ENCODE results near the gene YIPF5. TPM values are rescaled to one million over a fixed set of nuclear protein-coding genes. Genes with fewer than 3 reads are reported as not detected.

YIPF5 gene
- total RNA-seq, 6 experiments from 2014 or later, result 147 to 170 (median 166) TPM

DNA sequence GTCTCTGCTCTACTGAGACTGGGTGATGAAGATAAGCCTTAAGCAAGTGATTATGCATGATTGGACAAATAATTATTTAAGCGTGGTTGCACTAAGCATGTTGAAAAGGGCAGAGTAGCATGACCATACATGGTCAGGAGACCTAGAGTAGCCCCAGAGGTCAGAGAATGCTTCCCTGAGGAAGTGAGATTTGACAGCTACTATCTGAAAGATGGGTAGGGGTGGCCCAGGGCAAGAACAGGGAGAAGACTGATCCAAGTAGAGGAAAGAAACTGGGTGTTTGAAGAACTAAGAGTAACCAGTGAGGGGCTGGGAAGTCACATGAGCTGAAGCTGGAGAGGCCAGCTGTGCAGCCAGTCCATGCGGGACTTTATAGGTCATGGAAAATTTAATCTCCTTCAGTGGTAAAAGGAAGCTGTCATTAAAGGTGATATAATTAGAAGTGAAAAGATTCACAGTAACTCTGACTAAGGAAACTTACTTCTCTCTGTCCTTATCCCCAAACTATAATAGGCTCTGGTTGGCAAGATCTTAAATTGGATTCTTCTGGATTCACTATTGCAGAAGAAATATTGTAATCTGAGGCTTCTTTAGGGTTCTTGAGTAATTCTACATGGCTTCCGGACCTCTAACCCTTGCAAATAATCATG, 35.2 kb downstream of the YIPF5 start:
- no peak for DNase-seq
- Mint-ChIP-seq H3K4me1 (ENCODE audit: low read depth) (peaks cover 42% of the 10 kb centered on the region), H3K27me3 (ENCODE audit: insufficient read depth) (no peaks in the 10 kb centered on the region), H3K27ac (no peak overlapping the region), H3K4me3 (no peak overlapping the region), H3K9me3 (no peaks in the 10 kb centered on the region), H3K36me3 (ENCODE audit: low read depth) (no peaks in the 10 kb centered on the region)
- TF ChIP-seq, protein P1, sequence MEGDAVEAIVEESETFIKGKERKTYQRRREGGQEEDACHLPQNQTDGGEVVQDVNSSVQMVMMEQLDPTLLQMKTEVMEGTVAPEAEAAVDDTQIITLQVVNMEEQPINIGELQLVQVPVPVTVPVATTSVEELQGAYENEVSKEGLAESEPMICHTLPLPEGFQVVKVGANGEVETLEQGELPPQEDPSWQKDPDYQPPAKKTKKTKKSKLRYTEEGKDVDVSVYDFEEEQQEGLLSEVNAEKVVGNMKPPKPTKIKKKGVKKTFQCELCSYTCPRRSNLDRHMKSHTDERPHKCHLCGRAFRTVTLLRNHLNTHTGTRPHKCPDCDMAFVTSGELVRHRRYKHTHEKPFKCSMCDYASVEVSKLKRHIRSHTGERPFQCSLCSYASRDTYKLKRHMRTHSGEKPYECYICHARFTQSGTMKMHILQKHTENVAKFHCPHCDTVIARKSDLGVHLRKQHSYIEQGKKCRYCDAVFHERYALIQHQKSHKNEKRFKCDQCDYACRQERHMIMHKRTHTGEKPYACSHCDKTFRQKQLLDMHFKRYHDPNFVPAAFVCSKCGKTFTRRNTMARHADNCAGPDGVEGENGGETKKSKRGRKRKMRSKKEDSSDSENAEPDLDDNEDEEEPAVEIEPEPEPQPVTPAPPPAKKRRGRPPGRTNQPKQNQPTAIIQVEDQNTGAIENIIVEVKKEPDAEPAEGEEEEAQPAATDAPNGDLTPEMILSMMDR (IDR thresholded peaks at IDR 0.05), result no peak

DNA sequence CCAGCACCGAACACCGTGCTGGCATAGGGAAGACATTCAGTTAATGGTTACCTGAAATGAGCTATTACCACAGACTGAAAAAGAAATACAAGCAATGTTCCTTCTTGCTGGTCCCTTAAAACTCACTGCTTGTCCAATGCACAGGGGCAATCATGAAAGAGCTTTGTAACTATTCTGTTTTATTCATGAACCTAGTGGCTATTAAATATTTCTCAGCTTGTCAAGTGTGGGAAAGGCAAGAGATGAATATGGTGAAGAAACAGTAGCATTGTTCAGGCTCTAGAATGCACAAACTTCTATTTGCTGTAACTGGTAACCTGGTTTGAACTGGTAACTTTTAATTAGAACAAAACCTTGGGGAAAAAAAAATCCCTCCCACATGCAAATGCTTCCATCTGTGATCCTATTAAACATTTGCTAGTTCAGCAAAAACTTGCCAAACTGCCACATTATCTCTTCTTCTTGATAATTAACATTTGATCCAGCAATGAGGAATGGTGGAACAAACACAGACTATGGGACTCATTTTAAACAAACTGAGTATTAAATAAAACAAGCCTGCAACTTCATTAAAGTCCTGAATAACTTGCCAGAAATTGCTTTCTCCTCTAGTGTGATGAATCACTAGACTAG, 36.1 kb downstream of the YIPF5 start:
- Mint-ChIP-seq H3K27ac (no peak overlapping the region), H3K36me3 (ENCODE audit: low read depth) (no peaks in the 10 kb centered on the region), H3K27me3 (ENCODE audit: insufficient read depth) (no peaks in the 10 kb centered on the region), H3K4me3 (no peak overlapping the region), H3K9me3 (no peaks in the 10 kb centered on the region), H3K4me1 (ENCODE audit: low read depth) (peaks cover 36% of the 10 kb centered on the region)
- no peak for DNase-seq
- TF ChIP-seq, protein P1 (IDR thresholded peaks at IDR 0.05), result no peak

DNA sequence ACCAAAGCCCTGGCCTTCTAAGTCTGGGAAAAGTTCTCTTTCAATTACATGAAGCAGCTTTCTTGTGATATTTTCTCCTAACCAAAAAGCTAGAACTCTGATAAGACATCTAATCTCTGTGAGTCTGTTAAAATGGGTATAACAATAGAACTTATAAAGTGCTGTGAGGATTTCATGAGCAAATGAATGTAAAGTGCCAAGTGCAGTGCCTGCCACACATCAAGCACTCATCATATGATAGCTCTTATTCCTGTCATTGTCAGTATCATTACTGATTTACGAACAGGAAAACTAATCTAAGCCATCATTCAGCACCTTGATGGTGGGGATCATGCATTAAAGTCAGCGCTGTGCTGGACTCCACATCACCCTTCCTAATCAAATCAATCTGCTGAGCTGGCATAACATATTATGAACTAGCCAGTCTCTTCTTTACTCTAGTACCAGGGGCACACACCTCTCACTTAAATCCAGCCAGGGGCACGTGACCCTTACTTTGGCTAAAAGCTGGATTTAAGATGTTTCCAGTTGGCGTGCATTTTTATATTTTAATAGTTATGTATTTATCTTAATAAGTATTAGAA, 37.3 kb downstream of the YIPF5 start:
- Mint-ChIP-seq H3K9me3 (no peaks in the 10 kb centered on the region), H3K4me3 (no peak overlapping the region), H3K4me1 (ENCODE audit: low read depth) (peaks cover 27% of the 10 kb centered on the region), H3K36me3 (ENCODE audit: low read depth) (no peaks in the 10 kb centered on the region), H3K27ac (no peak overlapping the region), H3K27me3 (ENCODE audit: insufficient read depth) (no peaks in the 10 kb centered on the region; the same call in 1 of the 2 replicates)
- DNase-seq, result no peak
- TF ChIP-seq, protein P1 (IDR thresholded peaks at IDR 0.05), result no peak

DNA sequence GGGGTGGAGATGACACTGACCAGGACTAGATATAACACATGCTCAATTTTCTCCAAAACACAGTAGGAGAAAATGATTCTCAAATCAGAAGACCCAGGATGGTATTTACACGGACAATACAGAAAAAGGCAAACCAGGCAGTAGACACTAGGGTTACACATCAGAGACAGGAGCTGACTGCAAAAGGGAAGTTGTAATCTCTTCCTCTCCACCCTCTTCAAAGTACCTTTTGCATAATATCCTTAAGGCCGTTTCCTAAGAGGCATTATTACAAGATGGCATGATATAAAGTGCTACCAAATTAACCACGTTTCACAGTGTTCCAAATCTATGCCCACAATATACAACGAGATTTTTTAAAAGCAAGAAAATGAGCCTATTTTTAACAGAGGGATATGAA, 39.2 kb downstream of the YIPF5 start:
- no peak for DNase-seq

DNA sequence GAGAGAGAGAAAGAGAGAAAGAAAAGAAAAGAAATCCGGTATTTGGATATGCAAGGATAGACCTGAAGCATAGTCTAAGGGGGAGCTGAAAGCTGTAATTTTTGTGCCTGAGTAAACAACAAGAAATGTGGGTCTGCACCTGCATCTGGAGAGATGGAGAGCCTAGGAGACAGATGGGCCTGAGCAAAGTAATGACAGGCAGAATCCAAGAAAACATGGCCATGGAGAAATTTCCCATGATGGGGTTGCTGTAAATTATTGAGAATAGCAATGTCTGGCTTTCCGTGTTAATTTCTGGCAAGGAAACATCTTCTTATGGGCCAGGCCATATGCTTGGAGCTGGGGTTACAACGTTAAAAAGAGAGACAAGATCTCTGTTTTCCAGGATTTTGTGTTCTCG, 40.2 kb downstream of the YIPF5 start:
- Mint-ChIP-seq H3K9me3 (no peaks in the 10 kb centered on the region), H3K4me1 (ENCODE audit: low read depth) (peaks cover 31% of the 10 kb centered on the region), H3K27me3 (ENCODE audit: insufficient read depth) (no peaks in the 10 kb centered on the region; the same call in 1 of the 2 replicates), H3K36me3 (ENCODE audit: low read depth) (no peaks in the 10 kb centered on the region), H3K27ac (no peak overlapping the region), H3K4me3 (no peak overlapping the region)
- DNase-seq, result no peak
- TF ChIP-seq, protein P1 (IDR thresholded peaks at IDR 0.05), result no peak

More for the DNA sequence above, 39.2 kb downstream of the YIPF5 start:
- Mint-ChIP-seq H3K36me3 (ENCODE audit: low read depth) (no peaks in the 10 kb centered on the region), H3K27me3 (ENCODE audit: insufficient read depth) (no peaks in the 10 kb centered on the region; the same call in 1 of the 2 replicates), H3K27ac (no peak overlapping the region), H3K9me3 (no peaks in the 10 kb centered on the region), H3K4me3 (no peak overlapping the region), H3K4me1 (ENCODE audit: low read depth) (peaks cover 27% of the 10 kb centered on the region)
- TF ChIP-seq, protein P1 (IDR thresholded peaks at IDR 0.05), result no peak
